ENCODE data around the gene SERPINB7. TPM values are rescaled to one million over a fixed set of nuclear protein-coding genes. Genes with fewer than 3 reads are reported as not detected.

SERPINB7 gene
- total RNA-seq, 4 donors from 2014 or later = not detected

GRCh38 chr18:63850020-63850419, 74.8 kb downstream of the SERPINB7 start:
- H3K36me3 ChIP-seq = no peaks in the 10 kb centered on the region
- no peaks in the 10 kb centered on the region for H3K27me3 ChIP-seq
- H3K9me3 ChIP-seq = peaks cover 0 to 4% (median 0%) of the 10 kb centered on the region in 3 donors
- TF ChIP-seq CTCF (IDR thresholded peaks at IDR 0.05) (no peak), EP300 (IDR thresholded peaks at IDR 0.05) (no peak), POLR2A (IDR thresholded peaks at IDR 0.05) (no peak), POLR2AphosphoS5 (IDR thresholded peaks at IDR 0.05) (no peak)
- 43 to 64% methylated on average over 2 to 4 of the region's 4 CpGs for WGBS, 2 donors (ENCODE audit: low coverage in 1 of 2)
- H3K27ac ChIP-seq = no peak overlapping the region
- no peak for ATAC-seq
- no peaks in the 10 kb centered on the region for H3K4me1 ChIP-seq
- H3K4me3 ChIP-seq = no peak overlapping the region

GRCh38 chr18:63850636-63851035, 75.4 kb downstream of the SERPINB7 start:
- Histone ChIP-seq H3K27me3 (no peaks in the 10 kb centered on the region), H3K9me3 (peaks cover 0 to 8% (median 0%) of the 10 kb centered on the region in 3 donors), H3K36me3 (no peaks in the 10 kb centered on the region), H3K27ac (no peak overlapping the region), H3K4me3 (no peak overlapping the region), H3K4me1 (no peaks in the 10 kb centered on the region)
- no peak for ATAC-seq
- WGBS, 2 donors (ENCODE audit: low coverage in 1 of 2) = 69 to 90% methylated on average over 2 of the region's 2 CpGs
- TF ChIP-seq POLR2A (IDR thresholded peaks at IDR 0.05) = no peak
- no peak for TF ChIP-seq POLR2AphosphoS5 (IDR thresholded peaks at IDR 0.05)
- no peak for TF ChIP-seq EP300 (IDR thresholded peaks at IDR 0.05)
- TF ChIP-seq CTCF (IDR thresholded peaks at IDR 0.05) = no peak

Other genes with a start within 250 kb of the SERPINB7 start
- not detected for gene SERPINB12, start 233.0 kb upstream of the SERPINB7 start, total RNA-seq
- 1 to 10 TPM in 2 of 4 donors, under 1 TPM in 2; 0.13 to 7.0 (median 0.97) TPM for gene SERPINB13, start 188.1 kb upstream of the SERPINB7 start, total RNA-seq
- gene SERPINB4, start 131.2 kb upstream of the SERPINB7 start, total RNA-seq = 10 to 100 TPM in 1 of 4 donors, 1 to 10 TPM in 1, not detected in 2; 1.9 to 23.5 TPM
- gene SERPINB3, start 113.5 kb upstream of the SERPINB7 start, total RNA-seq = 10 to 100 TPM in 1 of 4 donors, 1 to 10 TPM in 1, under 1 TPM in 2; 0.35 to 70.3 (median 2.1) TPM
- not detected for gene SERPINB11, start 72.5 kb upstream of the SERPINB7 start, total RNA-seq
- gene SERPINB2, start 112.3 kb downstream of the SERPINB7 start, total RNA-seq = 10 to 100 TPM in 1 of 4 donors, 1 to 10 TPM in 3; 1.2 to 14.5 (median 3.0) TPM
- 1 to 10 TPM in 1 of 4 donors, not detected in 3; 2.0 TPM for gene SERPINB10, start 132.5 kb downstream of the SERPINB7 start, total RNA-seq
- gene HMSD, start 173.9 kb downstream of the SERPINB7 start, total RNA-seq = not detected
- gene SERPINB8, start 194.7 kb downstream of the SERPINB7 start, total RNA-seq = 10 to 100 TPM in 3 of 4 donors, 1 to 10 TPM in 1; 6.4 to 16.6 (median 11.5) TPM

Measured in gastroesophageal sphincter (tissue), 4 donors.